ENCODE data around the gene RHOA. TPM values are rescaled to one million over a fixed set of nuclear protein-coding genes. Genes with fewer than 3 reads are reported as not detected.

RHOA gene
- total RNA-seq, 1 experiment from 2014 or later, result 497 TPM

DNA sequence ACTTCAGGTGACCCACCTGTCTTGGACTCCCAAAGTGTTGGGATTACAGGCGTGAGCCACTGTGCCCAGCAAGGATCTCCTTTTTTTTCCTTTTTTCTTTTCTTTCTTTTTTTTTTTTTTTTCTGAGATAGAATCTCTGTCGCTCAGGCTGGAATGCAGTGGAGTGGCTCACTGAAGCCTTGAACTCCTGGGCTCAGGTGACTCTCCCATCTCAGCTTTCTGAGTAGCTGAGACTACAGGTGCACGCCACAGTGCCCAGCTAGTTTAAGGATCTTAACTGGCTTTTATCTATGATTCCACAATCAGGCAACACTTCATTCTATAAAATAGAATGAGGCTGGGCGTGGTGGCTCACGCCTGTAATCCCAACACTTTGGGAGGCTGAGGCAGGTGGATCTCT is 33.6 kb upstream of the RHOA start:
- H3K4me3 ChIP-seq (replicated peaks in 1 of 2; ENCODE audit: low read depth in 1 of 2, low read length in 2 of 2), result no peak overlapping the region
- DNase-seq (ENCODE audit: low read depth, low spot score) (no peak), ATAC-seq (no peak)
- no peaks in the 10 kb centered on the region for H4K20me1 ChIP-seq (ENCODE audit: insufficient read depth)
- H2AFZ ChIP-seq (ENCODE audit: low read depth, low read length, poor library complexity, severe bottlenecking), result no peak overlapping the region
- H3K27me3 ChIP-seq (ENCODE audit: insufficient read depth, low read length), result no peaks in the 10 kb centered on the region
- intact Hi-C loops (cut with micrococcal nuclease), result loop anchor here (5.0 kb wide), 1 partner anchor 118 kb away; no protein-coding TSS in a partner anchor
- no peak overlapping the region for H3K27ac ChIP-seq (ENCODE audit: low read depth, low read length)
- H3K79me2 ChIP-seq (ENCODE audit: insufficient read depth, low read length), result no peaks in the 10 kb centered on the region
- peaks cover 7 to 15% of the 10 kb centered on the region in 2 experiments for H3K4me1 ChIP-seq (ENCODE audit: control insufficient read depth in 1 of 2, insufficient read depth in 2 of 2, low read length in 2 of 2)
- ChIA-PET CTCF (interaction anchor here (0.7 to 2.0 kb wide), 2 partner anchors 10 to 414 kb away, joined by 3 to 6 read pairs; no protein-coding TSS in a partner anchor), RAD21 (ENCODE audit: low non-redundant PET in 1 of 2, low total read pairs in 2 of 2, uncharacterized antibody in 2 of 2, unreplicated experiment in 2 of 2) (interaction anchor here in 1 of 2 experiments (0.7 kb wide), 1 partner anchor 30 kb away, joined by 4 read pairs; no protein-coding TSS in a partner anchor), POLR2A (no interaction called here)
- no peaks in the 10 kb centered on the region for H3K9me3 ChIP-seq (ENCODE audit: control insufficient read depth in 1 of 2, insufficient read depth in 1 of 2, low read depth in 1 of 2, low read length in 2 of 2)
- TF ChIP-seq POLR2AphosphoS5 (IDR thresholded peaks at IDR 0.05; ENCODE audit: low read depth, low read length), result no peak
- TF ChIP-seq JUND (IDR thresholded peaks at IDR 0.05), result no peak
- TF ChIP-seq POLR2A (IDR thresholded peaks at IDR 0.05; ENCODE audit: borderline replicate concordance, extremely low read depth, insufficient read depth, insufficient read length), result no peak
- TF ChIP-seq ATF3 (IDR thresholded peaks at IDR 0.05), result no peak
- TF ChIP-seq RAD21 (IDR thresholded peaks at IDR 0.05; ENCODE audit: low read depth), result no peak
- TF ChIP-seq YY1 (IDR thresholded peaks at IDR 0.05; ENCODE audit: extremely low read depth, insufficient replicate concordance, low read depth, low read length), result no peak
- no peak for TF ChIP-seq EZH2 (IDR thresholded peaks at IDR 0.05)
- TF ChIP-seq SIN3A (IDR thresholded peaks at IDR 0.05; ENCODE audit: low read depth), result no peak
- no peak for TF ChIP-seq ZNF274 (IDR thresholded peaks at IDR 0.05; ENCODE audit: low read depth, low read length)
- TF ChIP-seq CEBPB (IDR thresholded peaks at IDR 0.05; ENCODE audit: low read depth), result no peak
- no peak overlapping the region for H3K9ac ChIP-seq (ENCODE audit: low read length)
- no TSS peak for BruUV-seq (replicated peaks)
- H3K4me2 ChIP-seq (ENCODE audit: low read length), result no peak overlapping the region
- H3K36me3 ChIP-seq (ENCODE audit: control insufficient read depth in 1 of 2, insufficient read depth in 2 of 2, low read length in 2 of 2), result no peaks in the 10 kb centered on the region
- H3K9me2 ChIP-seq (ENCODE audit: insufficient read depth), result no peaks in the 10 kb centered on the region

- H3K4me1 ChIP-seq (ENCODE audit: control insufficient read depth in 1 of 2, insufficient read depth in 2 of 2, low read length in 2 of 2), result peaks cover 4% of the 10 kb centered on the region in 2 experiments
- no peak for TF ChIP-seq ELF1 (IDR thresholded peaks at IDR 0.05; ENCODE audit: borderline replicate concordance, low read depth)
- TF ChIP-seq EGR1 (IDR thresholded peaks at IDR 0.05; ENCODE audit: low read depth), result no peak
- no peak for TF ChIP-seq EZH2phosphoT487 (IDR thresholded peaks at IDR 0.05; ENCODE audit: borderline replicate concordance)
- TF ChIP-seq CTCF (IDR thresholded peaks at IDR 0.05 in 2 of 3, conservative IDR thresholded peaks at IDR 0.05 in 1 of 3; ENCODE audit: borderline replicate concordance in 1 of 3, insufficient read depth in 1 of 3, low read depth in 2 of 3, low read length in 2 of 3), result no peak
Observed at GRCh38 chr3:49434731-49435130, 23.0 kb upstream of the RHOA start.

More at GRCh38 chr3:49434731-49435130, 23.0 kb upstream of the RHOA start:
- H3K9ac ChIP-seq (ENCODE audit: low read length), result no peak overlapping the region
- no peaks in the 10 kb centered on the region for H3K36me3 ChIP-seq (ENCODE audit: control insufficient read depth in 1 of 2, insufficient read depth in 2 of 2, low read length in 2 of 2)
- ChIA-PET POLR2A (no interaction called here), CTCF (no interaction called here), RAD21 (ENCODE audit: low non-redundant PET in 1 of 2, low total read pairs in 2 of 2, uncharacterized antibody in 2 of 2, unreplicated experiment in 2 of 2) (no interaction called here)
- no peaks in the 10 kb centered on the region for H3K27me3 ChIP-seq (ENCODE audit: insufficient read depth, low read length)
- DNase-seq (ENCODE audit: low read depth, low spot score) (no peak), ATAC-seq (no peak)
- BruUV-seq (replicated peaks), result no TSS peak
- no peaks in the 10 kb centered on the region for H3K9me2 ChIP-seq (ENCODE audit: insufficient read depth)
- H4K20me1 ChIP-seq (ENCODE audit: insufficient read depth), result no peaks in the 10 kb centered on the region
- H3K27ac ChIP-seq (ENCODE audit: low read depth, low read length), result no peak overlapping the region
- H3K79me2 ChIP-seq (ENCODE audit: insufficient read depth, low read length), result no peaks in the 10 kb centered on the region
- no peaks in the 10 kb centered on the region for H3K9me3 ChIP-seq (ENCODE audit: control insufficient read depth in 1 of 2, insufficient read depth in 1 of 2, low read depth in 1 of 2, low read length in 2 of 2)
- H3K4me3 ChIP-seq (replicated peaks in 1 of 2; ENCODE audit: low read depth in 1 of 2, low read length in 2 of 2), result no peak overlapping the region
- intact Hi-C loops (cut with micrococcal nuclease), result no loop called here
- H3K4me2 ChIP-seq (ENCODE audit: low read length), result no peak overlapping the region
- no peak overlapping the region for H2AFZ ChIP-seq (ENCODE audit: low read depth, low read length, poor library complexity, severe bottlenecking)
